HT-29 (cell line): Measurements from ENCODE around the gene YAF2. TPM values are rescaled to one million over a fixed set of nuclear protein-coding genes. Genes with fewer than 3 reads are reported as not detected.

Experiments used
- DNase-seq: peaks from one replicate; pipeline ENCODE4 v3.0.0-alpha.2; 2015; ENCODE audit warnings: low spot score
- total RNA-seq: library from RNA; depleted of rRNA; stranded (reverse); fragments of >200 nt; shearing (Covaris generic); gene quantifications from 2 replicates; pipeline ENCODE4 v1.2.3, GENCODE V29; 2014

The YAF2 gene
- total RNA-seq, 1 experiment from 2014 or later = 6.8 TPM

DNA sequence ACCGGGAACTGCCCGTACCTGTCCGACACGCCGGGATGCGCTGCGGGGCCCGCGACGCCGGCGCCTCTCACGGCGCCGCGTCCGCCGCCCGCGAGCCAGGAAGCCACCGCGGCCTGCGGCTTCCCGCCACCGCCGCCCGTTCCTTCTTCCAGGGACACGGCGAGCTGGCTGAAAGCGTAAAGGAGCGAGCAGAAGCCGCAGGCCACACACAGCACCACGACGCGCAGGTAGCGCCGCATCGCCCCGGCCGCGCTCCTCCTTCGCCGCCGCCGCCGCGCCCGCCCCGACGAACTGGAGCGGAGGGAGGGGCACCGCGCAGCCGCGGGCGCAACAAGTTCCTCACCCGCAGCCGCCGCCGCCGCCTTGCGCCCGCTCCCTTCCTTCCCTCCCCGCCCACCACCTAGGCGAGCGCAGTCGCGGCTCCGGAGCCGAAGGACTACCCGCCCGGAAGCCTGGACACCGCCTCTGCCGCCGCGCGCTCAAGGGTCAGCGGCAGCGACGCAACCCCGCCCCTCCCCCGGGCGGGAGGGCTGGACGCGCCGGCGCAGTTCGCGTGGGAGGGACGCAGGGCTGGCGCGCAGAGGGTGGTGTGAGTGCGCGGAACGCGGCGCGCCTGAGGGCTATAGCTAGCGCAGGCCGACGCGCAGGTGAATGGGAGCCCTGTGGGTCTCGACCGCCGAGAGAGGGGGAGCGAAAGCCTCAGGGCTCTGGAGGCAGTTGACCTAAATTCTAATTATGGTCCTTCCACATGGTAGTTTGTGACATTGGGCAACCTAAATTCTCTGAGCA is 93.4 kb downstream of the YAF2 start, which contains the start of gene GXYLT1:
TSS of gene GXYLT1 (minus strand) at position 467 of the 789 bp plus-strand sequence. CDS start at position 239, 228 bp downstream.
- peak; percentile 94 for DNase-seq

DNA sequence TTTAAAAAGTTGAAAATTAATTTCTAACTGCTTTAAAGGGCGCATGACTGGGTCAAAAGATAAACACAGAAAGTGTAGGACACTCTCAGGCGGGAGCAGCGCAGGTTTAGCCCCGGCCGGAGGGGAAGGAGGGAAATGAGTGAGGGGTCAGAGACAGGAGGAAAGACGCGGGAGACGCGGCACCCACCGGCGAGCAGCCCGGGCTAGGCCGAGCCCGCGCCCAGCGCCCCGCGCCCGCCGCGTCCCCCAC is 94.0 kb downstream of the YAF2 start:
- peak; percentile 56 for DNase-seq

DNA sequence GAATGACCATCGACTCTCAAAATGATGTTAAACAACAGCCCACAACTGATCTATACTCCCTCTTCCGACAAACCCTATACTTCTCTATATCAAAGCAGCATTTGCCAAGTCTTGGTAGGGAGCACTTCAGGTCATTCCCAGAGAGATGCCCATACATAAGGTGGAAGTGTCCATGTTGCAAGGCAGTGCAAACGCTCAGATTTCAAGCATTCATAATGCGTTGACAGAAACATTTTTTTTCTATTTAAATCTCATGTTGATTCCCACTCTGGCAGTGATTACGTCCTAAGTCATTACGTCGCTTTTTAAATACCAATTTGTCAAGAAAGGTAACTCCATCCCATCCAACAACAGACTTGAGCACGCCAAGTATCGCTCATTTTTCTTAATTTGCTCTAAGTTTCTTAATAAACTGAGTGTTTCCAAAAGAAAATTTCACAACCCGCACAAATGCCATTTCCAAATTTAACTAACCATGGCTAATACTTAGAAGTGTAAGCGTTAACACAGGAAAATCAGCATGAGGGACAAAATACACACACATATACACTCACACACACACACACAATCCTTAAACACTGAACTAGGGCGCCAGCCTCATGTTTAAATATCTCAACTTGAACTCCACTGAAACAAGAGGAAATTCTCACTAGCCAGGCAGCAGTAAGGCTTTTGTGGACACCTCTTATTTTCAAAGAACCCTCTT is 94.4 kb downstream of the YAF2 start:
- peak; percentile 44 for DNase-seq

DNA sequence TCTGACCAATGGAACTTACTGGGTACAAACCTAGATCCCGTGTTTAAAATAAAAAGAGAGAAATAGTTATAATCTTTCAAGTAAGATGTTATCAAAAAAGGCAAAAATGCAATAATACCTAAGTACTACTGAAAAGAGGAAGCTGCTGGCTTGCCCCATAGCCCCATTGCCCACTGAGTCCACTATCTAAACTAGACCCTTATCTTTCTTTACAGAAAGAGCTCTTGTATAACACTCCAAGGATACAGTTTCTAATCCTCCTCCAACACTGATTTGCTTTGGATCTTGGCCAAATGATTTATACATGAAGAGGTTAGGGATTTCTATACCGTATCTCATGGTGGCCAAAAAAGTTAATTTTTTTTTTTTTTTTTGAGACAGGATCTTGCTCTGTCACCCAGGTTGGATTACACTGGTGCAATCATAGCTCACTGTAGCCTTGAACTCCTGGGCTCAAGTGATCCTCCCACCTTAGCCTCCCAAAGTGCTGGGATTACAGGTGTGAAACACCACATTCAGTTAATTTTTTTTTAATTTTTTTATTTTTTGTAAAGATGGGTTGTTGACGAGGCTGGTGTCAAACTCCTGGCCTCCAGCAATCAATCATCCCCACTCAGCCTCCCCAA is 96.0 kb downstream of the YAF2 start:
- no peak for DNase-seq

DNA sequence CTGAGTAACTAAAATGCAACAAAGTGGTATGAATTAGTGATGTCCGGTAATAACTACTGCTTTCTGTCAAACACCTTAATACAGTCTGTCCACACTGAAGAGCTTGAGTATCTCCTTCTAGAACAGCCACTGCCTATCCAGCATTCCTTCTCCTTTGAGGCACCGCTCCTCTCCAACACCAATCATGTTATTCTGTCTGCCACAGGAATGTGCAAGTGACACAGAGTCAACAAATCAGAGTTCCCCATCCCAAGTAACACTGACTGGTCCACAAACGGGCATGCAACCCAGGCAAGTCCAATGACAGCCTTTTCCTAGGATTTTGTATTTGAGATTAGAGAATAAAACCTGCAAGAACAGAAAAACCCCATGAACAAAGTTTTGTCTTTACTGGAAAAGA is 97.1 kb downstream of the YAF2 start:
- DNase-seq = peak; percentile 47

DNA sequence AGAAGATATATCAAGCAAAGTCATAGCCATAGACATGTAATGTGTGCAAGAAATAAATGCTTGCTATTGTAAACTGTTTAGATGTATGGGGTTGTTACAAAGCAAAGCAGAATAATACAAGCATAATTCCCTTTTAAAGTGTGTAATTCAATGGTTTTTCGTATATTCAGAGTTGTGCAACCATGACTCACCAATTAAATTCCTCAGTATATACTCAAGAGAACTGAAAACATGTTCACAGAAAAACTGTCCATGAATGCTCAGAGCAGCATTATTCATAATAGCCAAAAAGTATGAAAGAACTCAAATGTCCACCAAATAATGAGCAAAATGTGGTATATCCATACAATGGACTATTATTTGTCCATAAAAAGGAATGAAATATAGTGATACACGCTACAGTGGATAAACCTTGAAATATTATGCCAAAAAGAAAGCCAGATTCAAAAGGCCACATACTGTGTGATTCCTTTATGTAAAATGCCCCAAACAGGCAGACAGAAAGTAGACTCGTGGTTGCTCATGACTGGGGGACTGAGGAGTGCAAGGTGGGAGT is 102.7 kb downstream of the YAF2 start:
- DNase-seq = no peak

DNA sequence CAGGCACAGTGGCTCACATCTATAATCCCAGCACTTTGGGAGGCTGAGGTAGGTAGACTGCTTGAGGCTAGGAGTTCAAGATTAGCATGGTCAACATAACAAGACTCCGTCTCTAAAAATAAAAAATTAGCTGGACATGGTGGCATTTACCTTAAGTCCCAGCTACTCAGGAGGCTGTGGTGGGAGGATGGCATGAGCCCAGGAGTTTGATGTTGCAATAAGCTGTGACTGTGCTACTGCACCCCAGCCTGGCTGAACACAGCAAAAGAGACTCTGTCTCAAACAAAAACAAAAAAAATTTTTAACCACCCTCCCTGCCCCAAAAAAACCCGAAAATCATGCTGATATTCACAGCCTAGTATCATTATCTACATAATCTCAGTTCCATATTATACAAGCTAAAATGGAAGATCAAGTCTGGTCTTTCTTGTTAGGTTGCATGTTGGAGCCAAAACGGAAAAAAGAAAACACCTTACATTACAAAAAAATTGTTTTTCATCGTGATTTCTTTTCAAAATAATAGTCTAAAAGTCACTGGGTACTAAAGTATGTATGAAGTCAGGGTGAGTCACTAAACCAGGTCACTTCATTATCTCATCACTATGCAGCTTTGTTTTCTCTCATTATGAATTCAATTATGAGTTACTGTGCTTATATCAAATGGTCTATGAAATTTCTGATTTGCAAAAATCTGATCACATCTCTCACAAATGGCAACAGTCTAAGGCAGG is 107.2 kb downstream of the YAF2 start:
- DNase-seq = no peak

DNA sequence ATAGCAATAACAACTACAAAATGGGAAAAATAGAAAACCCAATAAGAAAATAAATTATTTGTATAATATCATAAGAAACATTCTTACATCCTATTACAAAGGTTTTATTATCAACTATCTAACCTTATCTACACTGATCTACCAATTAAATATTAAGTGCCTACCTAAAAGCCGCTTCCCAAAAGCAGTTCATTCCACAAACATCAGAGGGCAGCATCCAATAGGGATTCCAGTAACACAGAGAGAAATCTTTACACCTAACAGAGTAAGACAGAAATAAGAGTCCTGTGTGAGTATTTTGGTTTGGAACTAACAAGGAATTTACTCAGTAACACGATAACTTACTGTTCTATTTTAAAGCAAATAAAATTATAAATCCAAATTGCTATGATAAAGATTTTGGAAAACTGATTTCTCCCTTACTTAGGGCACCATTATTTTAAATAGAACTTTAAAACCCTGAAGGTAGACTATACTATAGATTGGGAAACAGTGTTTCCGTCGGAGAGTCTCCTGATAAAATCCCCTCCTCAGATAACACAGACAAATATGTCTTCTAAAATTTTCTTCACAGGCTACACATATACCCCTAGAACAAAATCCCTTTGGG is 108.3 kb downstream of the YAF2 start:
- peak; percentile 82 for DNase-seq

DNA sequence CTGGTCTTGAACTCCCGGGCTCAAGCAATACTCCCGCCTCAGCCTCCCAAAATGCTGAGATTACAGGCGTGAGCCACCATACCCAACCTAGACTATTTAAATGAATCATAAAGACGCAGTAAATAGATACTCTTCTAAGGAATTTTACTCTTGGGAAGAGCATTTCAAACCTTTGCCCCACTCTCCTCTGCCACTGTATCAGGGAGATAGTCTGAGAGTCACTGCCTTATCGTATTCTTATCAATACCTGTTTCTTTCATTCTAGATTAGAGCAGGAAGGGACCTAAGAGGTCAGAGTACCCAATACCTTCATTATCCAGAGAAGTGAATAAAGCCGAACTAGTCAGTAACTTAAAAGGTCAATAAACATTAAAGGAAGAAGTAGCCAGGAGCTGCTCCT is 109.2 kb downstream of the YAF2 start:
- no peak for DNase-seq

DNA sequence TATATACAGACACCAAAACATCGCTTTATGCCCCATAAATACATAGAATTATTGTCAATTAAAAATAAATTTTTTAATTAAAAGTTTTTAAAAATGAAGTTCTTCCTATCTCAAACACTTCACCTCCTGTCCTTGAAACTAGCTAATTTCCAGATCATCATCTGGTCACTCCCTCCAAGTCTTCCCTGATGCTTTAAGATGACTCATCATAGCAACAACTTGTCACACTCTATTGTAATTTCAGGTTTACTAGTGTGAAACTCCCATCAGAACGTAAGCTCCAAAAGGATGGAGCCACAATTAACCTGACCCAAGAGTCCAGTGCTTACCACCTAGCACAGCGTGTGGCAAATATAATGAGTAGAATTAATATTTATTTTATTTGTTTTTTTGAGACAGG is 109.7 kb downstream of the YAF2 start:
- DNase-seq = no peak

DNA sequence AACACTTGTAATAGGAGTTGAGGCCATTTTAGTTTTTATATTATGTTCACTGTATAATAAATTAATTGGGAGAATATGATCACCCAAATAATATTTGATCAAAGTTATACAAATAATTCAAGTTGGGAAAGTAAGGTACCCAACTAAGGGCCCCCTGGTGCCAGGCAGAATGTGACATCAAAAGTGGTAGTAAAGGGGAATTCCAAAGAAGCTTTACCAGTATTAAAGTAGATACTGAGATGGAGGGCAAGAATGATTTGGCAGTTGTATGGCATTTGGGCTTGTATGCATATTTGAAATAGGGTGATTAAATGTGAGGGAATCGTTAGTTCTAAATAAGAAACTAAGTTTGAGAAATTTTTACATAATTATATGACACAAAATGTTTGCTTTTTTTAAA is 111.1 kb downstream of the YAF2 start:
- DNase-seq = no peak

DNA sequence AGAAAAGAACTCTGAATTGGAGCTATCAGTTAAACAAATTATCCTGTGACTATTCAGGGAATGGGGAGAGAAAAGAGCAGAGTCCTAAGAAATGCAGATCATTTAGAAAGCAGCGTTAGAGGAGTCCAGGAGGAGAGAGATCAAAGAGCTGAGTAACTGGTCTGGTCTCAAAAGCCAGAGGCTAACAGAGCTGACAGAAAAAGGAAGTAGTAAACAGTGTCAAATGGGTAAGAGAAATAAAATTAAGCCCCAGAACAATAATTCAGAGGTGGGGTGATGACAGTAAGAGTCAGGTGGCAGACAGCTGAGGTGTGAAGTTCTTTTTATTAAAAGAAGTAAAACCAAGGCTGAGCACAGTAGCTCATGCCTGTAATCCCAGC is 112.7 kb downstream of the YAF2 start:
- no peak for DNase-seq

DNA sequence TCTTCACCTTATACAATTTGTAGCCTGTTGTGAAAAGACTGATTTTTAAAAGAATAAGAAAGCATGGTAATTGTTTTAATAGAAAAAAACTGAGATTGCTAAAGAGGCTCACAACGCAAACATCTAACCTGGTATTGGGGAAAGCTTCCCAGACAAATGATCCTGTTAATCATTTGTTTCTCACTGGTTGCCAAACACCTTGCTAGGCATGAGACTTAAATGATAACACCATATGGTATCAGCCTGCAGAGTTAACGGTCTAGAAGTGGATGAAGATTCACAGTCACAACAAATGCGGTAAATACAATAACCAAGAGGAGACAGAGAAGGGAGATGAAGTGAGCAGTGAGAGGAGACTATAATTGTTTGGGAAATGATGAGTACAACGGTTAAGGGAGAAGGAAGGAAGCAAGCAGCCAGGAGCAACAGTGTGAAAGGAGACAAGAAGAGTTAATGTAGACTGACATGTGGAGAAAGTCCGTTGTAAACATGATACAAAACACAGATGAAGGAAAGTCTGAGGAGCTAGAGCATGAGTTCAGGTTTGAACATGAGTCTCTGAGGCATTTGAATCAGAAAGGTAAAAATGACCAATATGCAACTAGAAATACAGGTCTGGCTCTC is 113.2 kb downstream of the YAF2 start:
- no peak for DNase-seq

DNA sequence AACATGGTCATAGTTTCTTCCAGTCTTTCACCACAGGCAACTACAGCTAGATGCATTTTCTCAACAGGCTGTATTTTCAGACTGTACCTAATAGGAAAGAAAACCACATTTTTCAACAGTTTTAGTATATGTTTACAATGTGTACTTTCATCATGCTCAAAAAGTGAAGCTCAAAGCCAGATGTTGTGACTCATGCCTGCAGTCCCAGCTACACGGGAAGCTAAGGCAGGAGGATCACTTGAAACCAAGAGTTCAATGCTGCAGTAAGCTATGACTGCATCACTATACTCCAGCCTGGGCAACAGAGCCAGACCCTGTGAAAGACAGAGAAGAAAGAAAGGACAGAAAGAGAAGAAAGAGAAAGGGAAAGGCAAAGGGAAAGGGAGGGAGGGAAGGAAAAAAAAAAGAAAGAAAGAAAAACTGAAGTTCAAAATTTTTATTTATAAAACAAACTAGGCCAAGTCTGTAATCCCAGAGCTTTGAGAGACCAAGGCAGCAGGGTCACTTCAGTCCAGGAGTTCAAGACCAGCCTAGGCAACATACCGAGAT is 118.9 kb downstream of the YAF2 start:
- no peak for DNase-seq

DNA sequence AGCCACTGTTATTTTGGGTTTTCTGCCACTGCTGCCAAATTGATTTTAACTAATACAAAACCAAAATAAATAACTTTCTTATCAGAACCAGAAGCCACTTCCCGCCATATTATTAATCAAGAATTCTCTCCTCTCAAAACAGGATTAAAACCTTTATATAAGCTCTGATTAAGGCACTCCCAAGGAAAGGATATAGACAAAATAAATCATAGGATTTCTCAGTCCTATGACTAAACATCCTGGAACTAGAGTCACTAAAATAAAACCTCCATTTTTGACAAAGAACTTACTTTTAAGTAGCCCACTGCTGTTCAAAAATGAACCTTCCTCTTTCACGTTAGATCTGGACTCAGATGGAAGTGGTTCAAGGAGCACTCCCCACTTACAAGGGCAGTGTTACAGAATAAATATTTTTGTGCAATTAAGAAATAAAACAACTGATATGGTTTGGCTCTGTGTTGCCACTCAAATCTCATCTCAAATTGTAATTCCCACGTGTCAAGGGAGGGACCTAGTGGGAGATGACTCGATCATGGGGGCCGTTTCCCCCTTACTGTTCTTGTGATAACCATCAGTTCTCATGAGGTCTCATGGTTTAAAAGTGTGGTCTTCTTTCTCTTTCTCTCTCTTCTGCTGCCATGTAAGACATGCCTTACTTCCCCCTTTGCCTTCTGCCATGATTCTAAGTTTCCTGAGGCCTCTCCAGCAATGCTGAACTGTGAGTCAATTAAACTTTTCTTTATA is 119.7 kb downstream of the YAF2 start:
- DNase-seq = no peak

DNA sequence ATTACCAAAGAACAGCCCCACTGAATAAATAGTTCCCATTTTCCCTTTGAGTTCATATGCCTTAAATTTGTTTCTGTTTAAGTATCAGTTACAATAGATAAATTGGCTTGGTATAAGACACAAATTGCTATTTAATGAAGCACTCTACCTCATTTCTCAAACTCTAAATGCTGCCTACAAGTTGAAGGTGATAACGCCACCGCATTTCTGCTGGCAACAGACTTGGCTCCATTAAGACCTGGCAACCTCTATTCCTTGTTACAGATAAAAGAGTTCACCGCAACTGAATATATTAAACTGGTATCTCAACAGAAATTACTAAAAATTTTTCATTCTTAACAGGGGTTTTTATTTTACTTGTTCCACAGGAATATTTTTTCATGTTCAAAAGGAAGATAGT is 129.0 kb downstream of the YAF2 start:
- DNase-seq = no peak
